BLaER1 (cell line): ENCODE measurements around the gene DDX60.
A peak's percentile ranks its signal among the peaks of the same experiment; 100 is the strongest.

Experiments used
- H3K27ac ChIP-seq: shearing (Covaris generic); formaldehyde crosslinking; 2 replicates; pipeline ENCODE4 v1.8.1; 2022
- H3K27me3 ChIP-seq: shearing (Covaris generic); formaldehyde crosslinking; 2 replicates; pipeline ENCODE4 v1.8.1; 2022
- H3K36me3 ChIP-seq: shearing (Covaris generic); formaldehyde crosslinking; 2 replicates; pipeline ENCODE4 v1.8.1; 2022
- H3K4me1 ChIP-seq: shearing (Covaris generic); formaldehyde crosslinking; 2 replicates; pipeline ENCODE4 v1.8.1; 2022
- H3K4me2 ChIP-seq: shearing (Covaris generic); formaldehyde crosslinking; 2 replicates; pipeline ENCODE4 v1.8.1; 2022
- H3K4me3 ChIP-seq: shearing (Covaris generic); formaldehyde crosslinking; 2 replicates; pipeline ENCODE4 v1.8.1; 2022
- H3K9ac ChIP-seq: shearing (Covaris generic); formaldehyde crosslinking; 2 replicates; pipeline ENCODE4 v1.8.1; 2022
- H3K9me3 ChIP-seq: shearing (Covaris generic); formaldehyde crosslinking; 2 replicates; pipeline ENCODE4 v1.8.1; 2022
- H4K20me1 ChIP-seq: shearing (Covaris generic); formaldehyde crosslinking; 2 replicates; pipeline ENCODE4 v1.8.1; 2022
- Cebpa-rat ChIP-seq: shearing (Covaris generic); IDR thresholded peaks from 2 replicates; pipeline ENCODE4 v1.8.1; 2022

The DDX60 gene, protein sequence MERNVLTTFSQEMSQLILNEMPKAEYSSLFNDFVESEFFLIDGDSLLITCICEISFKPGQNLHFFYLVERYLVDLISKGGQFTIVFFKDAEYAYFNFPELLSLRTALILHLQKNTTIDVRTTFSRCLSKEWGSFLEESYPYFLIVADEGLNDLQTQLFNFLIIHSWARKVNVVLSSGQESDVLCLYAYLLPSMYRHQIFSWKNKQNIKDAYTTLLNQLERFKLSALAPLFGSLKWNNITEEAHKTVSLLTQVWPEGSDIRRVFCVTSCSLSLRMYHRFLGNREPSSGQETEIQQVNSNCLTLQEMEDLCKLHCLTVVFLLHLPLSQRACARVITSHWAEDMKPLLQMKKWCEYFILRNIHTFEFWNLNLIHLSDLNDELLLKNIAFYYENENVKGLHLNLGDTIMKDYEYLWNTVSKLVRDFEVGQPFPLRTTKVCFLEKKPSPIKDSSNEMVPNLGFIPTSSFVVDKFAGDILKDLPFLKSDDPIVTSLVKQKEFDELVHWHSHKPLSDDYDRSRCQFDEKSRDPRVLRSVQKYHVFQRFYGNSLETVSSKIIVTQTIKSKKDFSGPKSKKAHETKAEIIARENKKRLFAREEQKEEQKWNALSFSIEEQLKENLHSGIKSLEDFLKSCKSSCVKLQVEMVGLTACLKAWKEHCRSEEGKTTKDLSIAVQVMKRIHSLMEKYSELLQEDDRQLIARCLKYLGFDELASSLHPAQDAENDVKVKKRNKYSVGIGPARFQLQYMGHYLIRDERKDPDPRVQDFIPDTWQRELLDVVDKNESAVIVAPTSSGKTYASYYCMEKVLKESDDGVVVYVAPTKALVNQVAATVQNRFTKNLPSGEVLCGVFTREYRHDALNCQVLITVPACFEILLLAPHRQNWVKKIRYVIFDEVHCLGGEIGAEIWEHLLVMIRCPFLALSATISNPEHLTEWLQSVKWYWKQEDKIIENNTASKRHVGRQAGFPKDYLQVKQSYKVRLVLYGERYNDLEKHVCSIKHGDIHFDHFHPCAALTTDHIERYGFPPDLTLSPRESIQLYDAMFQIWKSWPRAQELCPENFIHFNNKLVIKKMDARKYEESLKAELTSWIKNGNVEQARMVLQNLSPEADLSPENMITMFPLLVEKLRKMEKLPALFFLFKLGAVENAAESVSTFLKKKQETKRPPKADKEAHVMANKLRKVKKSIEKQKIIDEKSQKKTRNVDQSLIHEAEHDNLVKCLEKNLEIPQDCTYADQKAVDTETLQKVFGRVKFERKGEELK (N-terminal part only)

GRCh38 chr4:168318266-168318895 lies at the start of gene DDX60:
Gene DDX60 (minus strand): TSS chr4:168318752. CDS start chr4:168311259, 7,493 bp downstream.
- no peak for TF ChIP-seq Cebpa-rat
- H3K36me3 ChIP-seq, result no peaks in the 10 kb centered on the region
- H3K27ac ChIP-seq, result peak within 1 kb of the TSS; percentile 92
- no peaks in the 10 kb centered on the region for H3K9me3 ChIP-seq
- H3K4me3 ChIP-seq, result peak within 1 kb of the TSS; percentile 78
- H3K27me3 ChIP-seq, result no peaks in the 10 kb centered on the region
- no peaks in the 10 kb centered on the region for H4K20me1 ChIP-seq
- H3K4me2 ChIP-seq, result peak within 1 kb of the TSS; percentile 77
- peak within 1 kb of the TSS; percentile 84 for H3K9ac ChIP-seq
- H3K4me1 ChIP-seq, result peaks cover 10% of the 10 kb centered on the region

GRCh38 chr4:168367065-168367464 lies 48.5 kb upstream of the DDX60 start:
- H3K27ac ChIP-seq, result no peak overlapping the region
- H3K9ac ChIP-seq, result no peak overlapping the region
- H3K27me3 ChIP-seq, result no peaks in the 10 kb centered on the region
- no peak overlapping the region for H3K4me3 ChIP-seq
- H4K20me1 ChIP-seq, result no peaks in the 10 kb centered on the region
- H3K4me2 ChIP-seq, result no peak overlapping the region
- no peaks in the 10 kb centered on the region for H3K4me1 ChIP-seq
- TF ChIP-seq Cebpa-rat, result no peak
- H3K36me3 ChIP-seq, result no peaks in the 10 kb centered on the region
- H3K9me3 ChIP-seq, result 0 out of 2 replicates have a peak, but pooled peaks cover 5% of the 10 kb centered on the region

DNA sequence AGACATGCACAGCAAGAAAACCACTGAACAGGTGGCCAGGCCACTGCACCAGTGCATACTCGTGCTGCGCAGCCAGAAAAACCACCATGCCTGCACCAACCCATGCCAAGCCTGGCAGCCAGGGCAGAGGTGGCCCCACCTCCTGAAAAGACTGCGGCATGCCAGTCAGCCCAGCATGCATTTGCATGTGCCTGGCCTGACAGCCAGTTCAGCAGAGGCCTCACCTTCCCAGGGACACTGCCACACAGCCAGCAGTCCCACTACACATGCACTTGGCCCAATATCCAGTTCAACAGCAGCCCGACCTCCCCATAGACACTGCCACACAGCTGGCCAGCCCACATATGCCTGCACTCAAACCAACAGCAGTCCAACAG lies 43.5 kb upstream of the DDX60 start:
- Histone ChIP-seq H3K36me3 (peaks cover 5% of the 10 kb centered on the region; the same call in 1 of the 2 replicates), H3K27me3 (no peaks in the 10 kb centered on the region), H3K4me3 (no peak overlapping the region), H3K9ac (no peak overlapping the region), H3K9me3 (no peaks in the 10 kb centered on the region), H3K27ac (no peak overlapping the region), H3K4me2 (no peak overlapping the region), H4K20me1 (no peaks in the 10 kb centered on the region), H3K4me1 (no peaks in the 10 kb centered on the region)
- no peak for TF ChIP-seq Cebpa-rat

GRCh38 chr4:168361365-168362024 lies 42.9 kb upstream of the DDX60 start:
- no peaks in the 10 kb centered on the region for H3K27me3 ChIP-seq
- H3K4me2 ChIP-seq, result no peak overlapping the region
- TF ChIP-seq Cebpa-rat, result no peak
- no peak overlapping the region for H3K9ac ChIP-seq
- no peaks in the 10 kb centered on the region for H3K4me1 ChIP-seq
- H3K36me3 ChIP-seq, result peaks cover 5% of the 10 kb centered on the region; the same call in 1 of the 2 replicates
- no peaks in the 10 kb centered on the region for H4K20me1 ChIP-seq
- H3K27ac ChIP-seq, result no peak overlapping the region
- H3K4me3 ChIP-seq, result no peak overlapping the region
- no peaks in the 10 kb centered on the region for H3K9me3 ChIP-seq

GRCh38 chr4:168360271-168360670 lies 41.7 kb upstream of the DDX60 start:
- Histone ChIP-seq H3K9ac (no peak overlapping the region), H3K27ac (no peak overlapping the region), H3K9me3 (no peaks in the 10 kb centered on the region), H3K36me3 (peaks cover 5% of the 10 kb centered on the region; the same call in 1 of the 2 replicates), H3K4me2 (no peak overlapping the region), H3K4me1 (no peaks in the 10 kb centered on the region), H3K27me3 (no peaks in the 10 kb centered on the region), H4K20me1 (no peaks in the 10 kb centered on the region), H3K4me3 (no peak overlapping the region)
- no peak for TF ChIP-seq Cebpa-rat

DNA sequence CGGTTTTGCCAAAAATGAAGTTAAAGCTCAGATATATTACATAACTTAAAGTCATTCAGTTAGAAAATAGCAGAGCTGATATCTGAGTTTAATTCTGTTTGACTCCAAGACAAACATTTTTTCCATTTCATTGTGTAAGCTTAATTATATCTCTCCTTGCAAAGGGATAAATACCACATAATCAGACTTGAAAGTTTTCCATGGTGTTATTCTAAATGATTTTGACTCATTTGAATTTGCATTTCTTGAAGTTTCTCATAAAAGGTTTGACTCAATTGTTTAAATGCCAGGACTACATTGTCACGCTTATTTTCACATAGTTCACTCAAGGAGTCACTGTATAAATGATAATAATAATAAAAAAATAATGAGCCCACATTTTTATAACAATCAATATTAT lies 39.4 kb upstream of the DDX60 start:
- no peak for TF ChIP-seq Cebpa-rat
- no peaks in the 10 kb centered on the region for H3K27me3 ChIP-seq
- no peaks in the 10 kb centered on the region for H3K9me3 ChIP-seq
- peaks cover 5% of the 10 kb centered on the region; the same call in 1 of the 2 replicates for H3K36me3 ChIP-seq
- H4K20me1 ChIP-seq, result no peaks in the 10 kb centered on the region
- no peak overlapping the region for H3K27ac ChIP-seq
- no peaks in the 10 kb centered on the region for H3K4me1 ChIP-seq
- H3K4me2 ChIP-seq, result no peak overlapping the region
- H3K4me3 ChIP-seq, result no peak overlapping the region
- H3K9ac ChIP-seq, result no peak overlapping the region

GRCh38 chr4:168353746-168354145 lies 35.2 kb upstream of the DDX60 start:
- Histone ChIP-seq H3K4me1 (no peaks in the 10 kb centered on the region), H3K9ac (no peak overlapping the region), H3K4me3 (no peak overlapping the region), H4K20me1 (no peaks in the 10 kb centered on the region), H3K27ac (no peak overlapping the region), H3K36me3 (no peaks in the 10 kb centered on the region), H3K4me2 (no peak overlapping the region), H3K27me3 (no peaks in the 10 kb centered on the region), H3K9me3 (no peaks in the 10 kb centered on the region)
- TF ChIP-seq Cebpa-rat, result no peak

DNA sequence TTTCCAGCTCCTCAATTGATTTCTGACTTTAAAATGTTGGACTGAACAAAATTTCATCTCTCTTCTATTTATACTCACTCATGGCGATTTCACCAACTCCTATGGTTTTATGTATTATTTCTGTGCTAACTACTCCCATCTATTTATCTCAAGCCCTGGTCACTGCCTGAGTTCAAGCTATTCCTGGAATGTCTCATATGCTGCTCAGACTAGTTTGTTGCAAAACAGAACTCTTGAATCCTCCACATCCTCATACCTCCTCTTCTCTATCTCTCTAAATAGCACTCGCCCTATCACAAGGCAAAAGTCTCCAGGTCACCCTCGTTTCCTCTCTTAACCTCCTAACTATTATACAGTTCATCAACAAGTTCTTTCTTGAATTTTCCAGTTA lies 19.0 kb upstream of the DDX60 start:
- Histone ChIP-seq H3K9me3 (no peaks in the 10 kb centered on the region), H3K27ac (no peak overlapping the region), H4K20me1 (no peaks in the 10 kb centered on the region), H3K9ac (no peak overlapping the region), H3K27me3 (no peaks in the 10 kb centered on the region), H3K4me1 (no peaks in the 10 kb centered on the region), H3K36me3 (no peaks in the 10 kb centered on the region), H3K4me2 (no peak overlapping the region), H3K4me3 (no peak overlapping the region)
- no peak for TF ChIP-seq Cebpa-rat
